SK-N-SH treated with all-trans-retinoic acid at 6 μM for 48 hours (cell line): ENCODE results near the gene PRMT6.
"Not testable (repeated sequence)": the region's sequence is repeated elsewhere in the genome, so short reads cannot be mapped to it uniquely, and the experiment has no call there.

ENCODE experiments used
- ATAC-seq: fragments of 200-7000 bp; cut with Tn5 transposase; 3 replicates; pipeline ENCODE4 v1.9.1; 2020; ENCODE audit warnings: mild to moderate bottlenecking, moderate library complexity
- ARNTL ChIP-seq: fragments of 450-650 bp; formaldehyde crosslinking; IDR thresholded peaks from 2 replicates; pipeline ENCODE4 v1.5.0; 2020; ENCODE audit warnings: low read depth, mild to moderate bottlenecking, moderate library complexity, borderline replicate concordance
- BACH2 ChIP-seq: fragments of 250-450 bp; sonication (Bioruptor Pico); IDR thresholded peaks from 2 replicates; pipeline ENCODE4 v1.9.0; 2021; ENCODE audit warnings: mild to moderate bottlenecking, borderline replicate concordance
- CSDC2 ChIP-seq: fragments of 250-450 bp; sonication (Bioruptor Pico); IDR thresholded peaks from 2 replicates; pipeline ENCODE4 v1.5.0; 2020; ENCODE audit warnings: mild to moderate bottlenecking, moderate library complexity
- ESRRG ChIP-seq: fragments of 250-450 bp; sonication (Bioruptor Pico); IDR thresholded peaks from 2 replicates; pipeline ENCODE4 v1.6.1; 2021; ENCODE audit warnings: mild to moderate bottlenecking
- GLIS3 ChIP-seq: fragments of 250-450 bp; sonication (Bioruptor Pico); IDR thresholded peaks from 2 replicates; pipeline ENCODE4 v1.5.0; 2020; ENCODE audit warnings: mild to moderate bottlenecking, moderate library complexity
- ISL1 ChIP-seq: fragments of 250-450 bp; sonication (Bioruptor Pico); IDR thresholded peaks from 2 replicates; pipeline ENCODE4 v2.1.2; 2022; ENCODE audit warnings: mild to moderate bottlenecking, moderate library complexity
- OSR1 ChIP-seq: fragments of 250-450 bp; sonication (Bioruptor Pico); IDR thresholded peaks from 2 replicates; pipeline ENCODE4 v1.8.0; 2022; ENCODE audit warnings: moderate library complexity, mild to moderate bottlenecking, inconsistent platforms
- RARB ChIP-seq: fragments of 250-450 bp; sonication (Bioruptor Pico); IDR thresholded peaks from 2 replicates; pipeline ENCODE4 v1.8.0; 2021; ENCODE audit warnings: mild to moderate bottlenecking, moderate library complexity
- TCF4 ChIP-seq: fragments of 250-450 bp; sonication (Bioruptor Pico); IDR thresholded peaks from 2 replicates; pipeline ENCODE4 v1.8.0; 2021; ENCODE audit warnings: mild to moderate bottlenecking, moderate library complexity, borderline replicate concordance
- TOX ChIP-seq: fragments of 250-450 bp; sonication (Bioruptor Pico); IDR thresholded peaks from 2 replicates; pipeline ENCODE4 v1.8.0; 2021; ENCODE audit warnings: mild to moderate bottlenecking, moderate library complexity, borderline replicate concordance
- ZC3H10 ChIP-seq: fragments of 250-450 bp; sonication (Bioruptor Pico); IDR thresholded peaks from 2 replicates; pipeline ENCODE4 v1.5.1; 2021; ENCODE audit warnings: mild to moderate bottlenecking, moderate library complexity
- ZFP3 ChIP-seq: fragments of 250-450 bp; sonication (Bioruptor Pico); IDR thresholded peaks from 2 replicates; pipeline ENCODE4 v1.5.0; 2020; ENCODE audit warnings: mild to moderate bottlenecking, moderate library complexity
- ZFP30 ChIP-seq: fragments of 450-650 bp; formaldehyde crosslinking; IDR thresholded peaks from 2 replicates; pipeline ENCODE4 v1.5.0; 2022; ENCODE audit warnings: mild to moderate bottlenecking, moderate library complexity
- ZNF565 ChIP-seq: fragments of 450-650 bp; formaldehyde crosslinking; conservative IDR thresholded peaks from 2 replicates; pipeline ENCODE4 v1.5.0; 2020; ENCODE audit warnings: low read depth, mild to moderate bottlenecking, moderate library complexity
- ZNF70 ChIP-seq: fragments of 450-650 bp; formaldehyde crosslinking; IDR thresholded peaks from 2 replicates; pipeline ENCODE4 v1.5.0; 2020; ENCODE audit warnings: mild to moderate bottlenecking, moderate library complexity
- ZNF8 ChIP-seq: fragments of 450-650 bp; formaldehyde crosslinking; IDR thresholded peaks from 2 replicates; pipeline ENCODE4 v1.5.0; 2020; ENCODE audit warnings: mild to moderate bottlenecking, moderate library complexity
- TF ChIP-seq, protein P1 (sequence below): fragments of 250-450 bp; sonication (Bioruptor Pico); IDR thresholded peaks from 2 replicates; pipeline ENCODE4 v1.5.1; 2020; ENCODE audit warnings: low read depth, mild to moderate bottlenecking, moderate library complexity
- TF ChIP-seq, protein P2 (sequence below): fragments of 250-450 bp; sonication (Bioruptor Pico); IDR thresholded peaks from 2 replicates; pipeline ENCODE4 v1.5.1; 2021; ENCODE audit warnings: mild to moderate bottlenecking, moderate library complexity
- TF ChIP-seq, protein P3 (sequence below): fragments of 250-450 bp; sonication (Bioruptor Pico); IDR thresholded peaks from 2 replicates; pipeline ENCODE4 v1.5.0; 2020; ENCODE audit warnings: mild to moderate bottlenecking, moderate library complexity
- TF ChIP-seq, protein P4 (sequence below): fragments of 250-450 bp; sonication (Bioruptor Pico); IDR thresholded peaks from 2 replicates; pipeline ENCODE4 v1.8.0; 2021; ENCODE audit warnings: low read depth, mild to moderate bottlenecking, moderate library complexity, borderline replicate concordance

The PRMT6 gene

DNA sequence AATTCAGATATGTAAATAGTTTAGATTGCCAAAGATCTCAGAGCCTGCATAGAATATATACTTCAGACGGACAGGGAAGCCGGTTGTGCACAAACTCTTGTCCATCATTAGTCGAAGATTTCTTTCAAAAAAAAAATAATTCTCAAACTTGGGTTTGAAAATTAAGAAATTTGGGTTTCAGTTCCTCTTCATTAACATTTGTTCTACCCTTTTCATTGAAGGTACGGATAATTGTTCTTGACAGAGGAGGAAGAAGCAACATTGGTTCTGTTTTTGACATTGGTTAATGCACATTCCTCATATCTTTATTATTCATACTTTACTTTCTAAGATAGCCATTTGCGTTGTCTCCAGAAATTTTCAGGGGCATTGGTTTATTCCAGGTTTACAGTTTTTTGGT, 38.0 kb upstream of the PRMT6 start:
- no peak for TF ChIP-seq ZFP3 (CRISPR knock-in tag)
- TF ChIP-seq ARNTL (CRISPR knock-in tag), result no peak
- TF ChIP-seq BACH2 (CRISPR knock-in tag), result no peak
- TF ChIP-seq, protein P1, sequence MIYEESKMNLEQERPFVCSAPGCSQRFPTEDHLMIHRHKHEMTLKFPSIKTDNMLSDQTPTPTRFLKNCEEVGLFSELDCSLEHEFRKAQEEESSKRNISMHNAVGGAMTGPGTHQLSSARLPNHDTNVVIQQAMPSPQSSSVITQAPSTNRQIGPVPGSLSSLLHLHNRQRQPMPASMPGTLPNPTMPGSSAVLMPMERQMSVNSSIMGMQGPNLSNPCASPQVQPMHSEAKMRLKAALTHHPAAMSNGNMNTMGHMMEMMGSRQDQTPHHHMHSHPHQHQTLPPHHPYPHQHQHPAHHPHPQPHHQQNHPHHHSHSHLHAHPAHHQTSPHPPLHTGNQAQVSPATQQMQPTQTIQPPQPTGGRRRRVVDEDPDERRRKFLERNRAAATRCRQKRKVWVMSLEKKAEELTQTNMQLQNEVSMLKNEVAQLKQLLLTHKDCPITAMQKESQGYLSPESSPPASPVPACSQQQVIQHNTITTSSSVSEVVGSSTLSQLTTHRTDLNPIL (CRISPR knock-in tag), result no peak
- no peak for TF ChIP-seq ZNF8 (CRISPR knock-in tag)
- TF ChIP-seq, protein P2, sequence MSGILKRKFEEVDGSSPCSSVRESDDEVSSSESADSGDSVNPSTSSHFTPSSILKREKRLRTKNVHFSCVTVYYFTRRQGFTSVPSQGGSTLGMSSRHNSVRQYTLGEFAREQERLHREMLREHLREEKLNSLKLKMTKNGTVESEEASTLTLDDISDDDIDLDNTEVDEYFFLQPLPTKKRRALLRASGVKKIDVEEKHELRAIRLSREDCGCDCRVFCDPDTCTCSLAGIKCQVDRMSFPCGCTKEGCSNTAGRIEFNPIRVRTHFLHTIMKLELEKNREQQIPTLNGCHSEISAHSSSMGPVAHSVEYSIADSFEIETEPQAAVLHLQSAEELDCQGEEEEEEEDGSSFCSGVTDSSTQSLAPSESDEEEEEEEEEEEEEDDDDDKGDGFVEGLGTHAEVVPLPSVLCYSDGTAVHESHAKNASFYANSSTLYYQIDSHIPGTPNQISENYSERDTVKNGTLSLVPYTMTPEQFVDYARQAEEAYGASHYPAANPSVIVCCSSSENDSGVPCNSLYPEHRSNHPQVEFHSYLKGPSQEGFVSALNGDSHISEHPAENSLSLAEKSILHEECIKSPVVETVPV, result no peak
- no peak for TF ChIP-seq TCF4
- TF ChIP-seq, protein P3, sequence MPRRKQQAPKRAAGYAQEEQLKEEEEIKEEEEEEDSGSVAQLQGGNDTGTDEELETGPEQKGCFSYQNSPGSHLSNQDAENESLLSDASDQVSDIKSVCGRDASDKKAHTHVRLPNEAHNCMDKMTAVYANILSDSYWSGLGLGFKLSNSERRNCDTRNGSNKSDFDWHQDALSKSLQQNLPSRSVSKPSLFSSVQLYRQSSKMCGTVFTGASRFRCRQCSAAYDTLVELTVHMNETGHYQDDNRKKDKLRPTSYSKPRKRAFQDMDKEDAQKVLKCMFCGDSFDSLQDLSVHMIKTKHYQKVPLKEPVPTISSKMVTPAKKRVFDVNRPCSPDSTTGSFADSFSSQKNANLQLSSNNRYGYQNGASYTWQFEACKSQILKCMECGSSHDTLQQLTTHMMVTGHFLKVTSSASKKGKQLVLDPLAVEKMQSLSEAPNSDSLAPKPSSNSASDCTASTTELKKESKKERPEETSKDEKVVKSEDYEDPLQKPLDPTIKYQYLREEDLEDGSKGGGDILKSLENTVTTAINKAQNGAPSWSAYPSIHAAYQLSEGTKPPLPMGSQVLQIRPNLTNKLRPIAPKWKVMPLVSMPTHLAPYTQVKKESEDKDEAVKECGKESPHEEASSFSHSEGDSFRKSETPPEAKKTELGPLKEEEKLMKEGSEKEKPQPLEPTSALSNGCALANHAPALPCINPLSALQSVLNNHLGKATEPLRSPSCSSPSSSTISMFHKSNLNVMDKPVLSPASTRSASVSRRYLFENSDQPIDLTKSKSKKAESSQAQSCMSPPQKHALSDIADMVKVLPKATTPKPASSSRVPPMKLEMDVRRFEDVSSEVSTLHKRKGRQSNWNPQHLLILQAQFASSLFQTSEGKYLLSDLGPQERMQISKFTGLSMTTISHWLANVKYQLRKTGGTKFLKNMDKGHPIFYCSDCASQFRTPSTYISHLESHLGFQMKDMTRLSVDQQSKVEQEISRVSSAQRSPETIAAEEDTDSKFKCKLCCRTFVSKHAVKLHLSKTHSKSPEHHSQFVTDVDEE (CRISPR knock-in tag), result no peak
- no peak for TF ChIP-seq GLIS3 (CRISPR knock-in tag)
- no peak for TF ChIP-seq ESRRG (CRISPR knock-in tag)
- no peak for TF ChIP-seq CSDC2 (CRISPR knock-in tag)
- TF ChIP-seq ZNF565 (CRISPR knock-in tag), result no peak
- no peak for TF ChIP-seq ZC3H10 (CRISPR knock-in tag)
- ATAC-seq, result no peak

DNA sequence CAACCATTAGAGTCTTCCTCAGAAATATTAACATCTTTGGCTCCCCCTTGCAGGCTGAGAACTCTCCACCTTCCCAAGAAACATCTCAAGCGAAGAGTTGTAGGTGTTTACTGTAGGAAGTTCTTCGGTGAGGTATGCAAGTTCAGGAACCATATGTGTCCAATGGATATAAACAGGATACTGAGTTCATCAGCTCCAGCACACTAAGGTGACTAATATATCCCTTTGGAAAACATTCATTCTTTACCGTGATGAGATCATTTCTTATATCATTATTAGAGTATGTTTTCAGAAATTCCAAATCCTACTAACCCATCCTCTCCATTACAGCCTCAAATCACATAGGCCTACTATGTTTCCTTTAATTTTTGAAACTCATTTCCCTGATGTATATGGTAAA, 37.3 kb upstream of the PRMT6 start:
- no peak for ATAC-seq

DNA sequence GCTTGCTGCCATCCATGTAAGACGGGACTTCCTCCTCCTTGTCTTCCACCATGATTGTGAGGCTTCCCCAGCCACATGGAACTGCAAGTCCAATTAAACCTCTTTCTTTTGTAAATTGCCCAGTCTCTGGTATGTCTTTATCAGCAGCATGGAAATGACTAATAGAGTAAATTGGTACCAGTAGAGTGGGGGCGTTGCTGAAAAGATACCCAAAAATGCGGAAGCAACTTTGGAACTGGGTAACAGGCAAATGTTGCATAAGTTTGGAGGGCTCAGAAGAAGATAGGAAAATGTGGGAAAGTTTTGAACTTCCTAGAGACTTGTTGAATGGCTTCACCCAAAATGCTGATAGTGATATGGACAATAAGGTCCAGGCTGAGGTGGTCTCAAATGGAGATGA, 17.6 kb upstream of the PRMT6 start:
- not testable (repeated sequence) for ATAC-seq

More for the DNA sequence above, 37.3 kb upstream of the PRMT6 start:
- no peak for TF ChIP-seq ESRRG (CRISPR knock-in tag)
- TF ChIP-seq, protein P4, sequence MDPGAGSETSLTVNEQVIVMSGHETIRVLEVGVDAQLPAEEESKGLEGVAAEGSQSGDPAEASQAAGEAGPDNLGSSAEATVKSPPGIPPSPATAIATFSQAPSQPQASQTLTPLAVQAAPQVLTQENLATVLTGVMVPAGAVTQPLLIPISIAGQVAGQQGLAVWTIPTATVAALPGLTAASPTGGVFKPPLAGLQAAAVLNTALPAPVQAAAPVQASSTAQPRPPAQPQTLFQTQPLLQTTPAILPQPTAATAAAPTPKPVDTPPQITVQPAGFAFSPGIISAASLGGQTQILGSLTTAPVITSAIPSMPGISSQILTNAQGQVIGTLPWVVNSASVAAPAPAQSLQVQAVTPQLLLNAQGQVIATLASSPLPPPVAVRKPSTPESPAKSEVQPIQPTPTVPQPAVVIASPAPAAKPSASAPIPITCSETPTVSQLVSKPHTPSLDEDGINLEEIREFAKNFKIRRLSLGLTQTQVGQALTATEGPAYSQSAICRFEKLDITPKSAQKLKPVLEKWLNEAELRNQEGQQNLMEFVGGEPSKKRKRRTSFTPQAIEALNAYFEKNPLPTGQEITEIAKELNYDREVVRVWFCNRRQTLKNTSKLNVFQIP (CRISPR knock-in tag), result no peak
- no peak for TF ChIP-seq TOX (CRISPR knock-in tag)
- TF ChIP-seq ZNF70 (CRISPR knock-in tag), result no peak
- TF ChIP-seq ZNF565 (CRISPR knock-in tag), result no peak
- no peak for TF ChIP-seq ARNTL (CRISPR knock-in tag)
- no peak for TF ChIP-seq GLIS3 (CRISPR knock-in tag)
- no peak for TF ChIP-seq OSR1
- TF ChIP-seq TCF4, result no peak
- no peak for TF ChIP-seq ZC3H10 (CRISPR knock-in tag)
- TF ChIP-seq ZFP30 (CRISPR knock-in tag), result no peak
- no peak for TF ChIP-seq RARB (CRISPR knock-in tag)
- TF ChIP-seq ZFP3 (CRISPR knock-in tag), result no peak
- TF ChIP-seq ZNF8 (CRISPR knock-in tag), result no peak
- no peak for TF ChIP-seq ISL1 (CRISPR knock-in tag)

DNA sequence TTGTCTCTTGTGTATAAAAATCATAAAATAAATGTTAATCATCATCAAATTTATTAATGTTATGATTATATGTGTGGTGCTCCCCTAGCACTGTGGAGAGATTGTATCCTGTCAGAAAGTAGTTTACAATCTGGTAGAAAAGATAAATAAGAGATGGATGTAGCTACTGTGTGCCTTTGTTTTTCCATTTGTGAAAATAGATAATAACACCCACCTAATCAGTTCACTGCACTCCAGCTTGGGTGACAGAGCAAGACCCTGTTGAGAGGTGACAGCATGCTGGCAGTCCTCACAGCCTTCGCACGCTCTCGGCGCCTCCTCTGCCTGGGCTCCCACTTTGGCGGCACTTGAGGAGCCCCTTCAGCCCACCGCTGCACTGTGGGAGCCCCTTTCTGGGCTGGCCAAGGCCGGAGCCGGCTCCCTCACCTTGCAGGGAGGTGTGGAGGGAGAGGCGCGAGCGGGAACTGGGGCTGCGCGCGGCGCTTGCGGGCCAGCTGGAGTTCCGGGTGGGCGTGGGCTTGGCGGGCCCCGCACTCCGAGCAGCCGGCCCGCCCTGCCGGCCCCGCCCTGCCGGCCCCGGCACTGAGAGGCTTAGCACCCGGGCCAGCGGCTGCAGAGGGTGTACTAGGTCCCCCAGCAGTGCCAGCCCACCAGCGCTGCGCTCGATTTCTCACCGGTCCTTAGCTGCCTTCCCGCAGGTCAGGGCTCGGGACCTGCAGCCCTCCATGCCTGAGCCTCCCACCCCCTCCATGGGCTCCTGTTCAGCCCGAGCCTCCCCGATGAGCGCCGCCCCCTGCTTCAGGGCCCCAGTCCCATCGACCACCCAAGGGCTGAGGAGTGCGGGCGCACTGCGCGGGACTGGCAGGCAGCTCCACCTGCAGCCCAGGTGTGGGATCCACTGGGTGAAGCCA, 11.9 kb upstream of the PRMT6 start:
- not testable (repeated sequence) for ATAC-seq
